ENCODE data around the gene CHRNA1. TPM values are rescaled to one million over a fixed set of nuclear protein-coding genes. Genes with fewer than 3 reads are reported as not detected.

The CHRNA1 gene
- total and polyA plus RNA-seq, 10 of the 15 experiments (the other 5 are each of a cell fraction or from before 2014, with no cell fraction given) = 0.05 to 0.14 TPM; not detected in 8

DNA sequence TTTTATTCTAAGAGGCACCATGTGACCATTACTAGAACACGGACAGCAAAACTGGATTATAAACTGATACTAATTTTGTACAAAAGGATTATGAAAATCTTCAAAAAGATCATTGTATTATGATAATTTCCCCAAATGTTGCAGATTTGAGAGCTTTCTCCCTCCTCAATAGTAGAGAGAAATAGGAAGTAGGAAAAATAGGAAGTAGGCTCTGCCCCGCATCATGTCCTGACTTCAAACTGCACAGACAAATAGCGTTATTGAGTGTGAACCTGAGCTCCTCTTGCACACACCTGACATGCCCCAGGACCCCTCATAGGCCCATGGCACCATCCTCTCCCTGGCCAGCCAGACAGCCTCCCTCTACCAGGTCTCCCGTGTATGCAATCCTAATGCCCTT is 25.4 kb downstream of the CHRNA1 start (continued):
- TF ChIP-seq, protein P1, sequence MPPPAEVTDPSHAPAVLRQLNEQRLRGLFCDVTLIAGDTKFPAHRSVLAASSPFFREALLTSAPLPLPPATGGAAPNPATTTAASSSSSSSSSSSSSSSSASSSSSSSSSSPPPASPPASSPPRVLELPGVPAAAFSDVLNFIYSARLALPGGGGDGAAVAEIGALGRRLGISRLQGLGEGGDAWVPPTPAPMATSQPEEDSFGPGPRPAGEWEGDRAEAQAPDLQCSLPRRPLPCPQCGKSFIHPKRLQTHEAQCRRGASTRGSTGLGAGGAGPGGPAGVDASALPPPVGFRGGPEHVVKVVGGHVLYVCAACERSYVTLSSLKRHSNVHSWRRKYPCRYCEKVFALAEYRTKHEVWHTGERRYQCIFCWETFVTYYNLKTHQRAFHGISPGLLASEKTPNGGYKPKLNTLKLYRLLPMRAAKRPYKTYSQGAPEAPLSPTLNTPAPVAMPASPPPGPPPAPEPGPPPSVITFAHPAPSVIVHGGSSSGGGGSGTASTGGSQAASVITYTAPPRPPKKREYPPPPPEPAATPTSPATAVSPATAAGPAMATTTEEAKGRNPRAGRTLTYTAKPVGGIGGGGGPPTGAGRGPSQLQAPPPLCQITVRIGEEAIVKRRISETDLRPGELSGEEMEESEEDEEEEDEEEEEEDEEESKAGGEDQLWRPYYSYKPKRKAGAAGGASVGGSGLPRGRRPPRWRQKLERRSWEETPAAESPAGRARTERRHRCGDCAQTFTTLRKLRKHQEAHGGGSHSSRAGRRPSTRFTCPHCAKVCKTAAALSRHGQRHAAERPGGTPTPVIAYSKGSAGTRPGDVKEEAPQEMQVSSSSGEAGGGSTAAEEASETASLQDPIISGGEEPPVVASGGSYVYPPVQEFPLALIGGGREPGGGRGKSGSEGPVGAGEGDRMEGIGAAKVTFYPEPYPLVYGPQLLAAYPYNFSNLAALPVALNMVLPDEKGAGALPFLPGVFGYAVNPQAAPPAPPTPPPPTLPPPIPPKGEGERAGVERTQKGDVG (CRISPR knock-in tag; IDR thresholded peaks at IDR 0.05) = no peak
- TF ChIP-seq ETV6 (conservative IDR thresholded peaks at IDR 0.05 in 1 of 2, IDR thresholded peaks at IDR 0.05 in 1 of 2; ENCODE audit: borderline replicate concordance in 1 of 2, low read depth in 1 of 2) (no peak), POU2F2 (IDR thresholded peaks at IDR 0.05; ENCODE audit: borderline replicate concordance, low read depth, low read length) (no peak), HDGF (IDR thresholded peaks at IDR 0.05) (no peak)

DNA sequence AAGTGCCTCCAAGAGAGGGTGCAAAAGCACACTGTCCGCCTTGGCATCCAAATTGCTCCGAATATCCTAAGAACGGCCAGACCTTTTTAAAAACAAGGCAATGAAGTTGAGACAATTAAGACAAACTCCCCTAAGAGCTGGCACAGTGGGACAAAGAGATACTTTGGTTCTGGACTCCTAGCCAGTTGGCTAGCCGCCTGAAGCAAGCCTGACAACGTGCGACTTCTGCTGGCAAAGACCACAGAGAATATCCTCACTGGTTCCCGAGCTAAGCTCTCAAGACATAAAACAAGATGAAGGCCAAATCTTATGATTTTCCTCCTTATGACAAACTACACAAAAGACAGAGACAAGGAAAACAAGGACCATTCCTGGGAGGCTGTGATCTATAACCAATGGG is 32.7 kb downstream of the CHRNA1 start:
- RAD21 ChIA-PET (ENCODE audit: unreplicated experiment) = no interaction called here
- BruUV-seq (replicated peaks) = no TSS peak
- no peak for ATAC-seq
- TF ChIP-seq SIX5 (IDR thresholded peaks at IDR 0.05; ENCODE audit: low read depth, low read length, severe bottlenecking) = no peak
- TF ChIP-seq JUND (IDR thresholded peaks at IDR 0.05; ENCODE audit: low read depth, low read length) = no peak
- no peak for TF ChIP-seq BMI1 (IDR thresholded peaks at IDR 0.05; ENCODE audit: borderline replicate concordance)
- TF ChIP-seq SMAD1 (IDR thresholded peaks at IDR 0.05; ENCODE audit: low read depth, partially characterized antibody) = no peak
- no peak for TF ChIP-seq ASH2L (IDR thresholded peaks at IDR 0.05; ENCODE audit: borderline replicate concordance, low read depth)
- TF ChIP-seq FOXM1 (IDR thresholded peaks at IDR 0.05; ENCODE audit: low read depth, low read length) = no peak
- no peak for TF ChIP-seq SRF (IDR thresholded peaks at IDR 0.05; ENCODE audit: low read depth in 2 of 2, low read length in 2 of 2)
- TF ChIP-seq ZZZ3 (IDR thresholded peaks at IDR 0.05; ENCODE audit: control insufficient read depth, insufficient read length, low read depth) = no peak
- TF ChIP-seq, protein P2, sequence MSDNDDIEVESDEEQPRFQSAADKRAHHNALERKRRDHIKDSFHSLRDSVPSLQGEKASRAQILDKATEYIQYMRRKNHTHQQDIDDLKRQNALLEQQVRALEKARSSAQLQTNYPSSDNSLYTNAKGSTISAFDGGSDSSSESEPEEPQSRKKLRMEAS (IDR thresholded peaks at IDR 0.05; ENCODE audit: low read depth, low read length) = no peak
- TF ChIP-seq SUPT20H (IDR thresholded peaks at IDR 0.05; ENCODE audit: borderline replicate concordance, control insufficient read depth, low read depth, low read length) = no peak
- TF ChIP-seq JUNB (IDR thresholded peaks at IDR 0.05) = no peak
- no peak for TF ChIP-seq NR2C1 (IDR thresholded peaks at IDR 0.05)
- TF ChIP-seq, protein P3, sequence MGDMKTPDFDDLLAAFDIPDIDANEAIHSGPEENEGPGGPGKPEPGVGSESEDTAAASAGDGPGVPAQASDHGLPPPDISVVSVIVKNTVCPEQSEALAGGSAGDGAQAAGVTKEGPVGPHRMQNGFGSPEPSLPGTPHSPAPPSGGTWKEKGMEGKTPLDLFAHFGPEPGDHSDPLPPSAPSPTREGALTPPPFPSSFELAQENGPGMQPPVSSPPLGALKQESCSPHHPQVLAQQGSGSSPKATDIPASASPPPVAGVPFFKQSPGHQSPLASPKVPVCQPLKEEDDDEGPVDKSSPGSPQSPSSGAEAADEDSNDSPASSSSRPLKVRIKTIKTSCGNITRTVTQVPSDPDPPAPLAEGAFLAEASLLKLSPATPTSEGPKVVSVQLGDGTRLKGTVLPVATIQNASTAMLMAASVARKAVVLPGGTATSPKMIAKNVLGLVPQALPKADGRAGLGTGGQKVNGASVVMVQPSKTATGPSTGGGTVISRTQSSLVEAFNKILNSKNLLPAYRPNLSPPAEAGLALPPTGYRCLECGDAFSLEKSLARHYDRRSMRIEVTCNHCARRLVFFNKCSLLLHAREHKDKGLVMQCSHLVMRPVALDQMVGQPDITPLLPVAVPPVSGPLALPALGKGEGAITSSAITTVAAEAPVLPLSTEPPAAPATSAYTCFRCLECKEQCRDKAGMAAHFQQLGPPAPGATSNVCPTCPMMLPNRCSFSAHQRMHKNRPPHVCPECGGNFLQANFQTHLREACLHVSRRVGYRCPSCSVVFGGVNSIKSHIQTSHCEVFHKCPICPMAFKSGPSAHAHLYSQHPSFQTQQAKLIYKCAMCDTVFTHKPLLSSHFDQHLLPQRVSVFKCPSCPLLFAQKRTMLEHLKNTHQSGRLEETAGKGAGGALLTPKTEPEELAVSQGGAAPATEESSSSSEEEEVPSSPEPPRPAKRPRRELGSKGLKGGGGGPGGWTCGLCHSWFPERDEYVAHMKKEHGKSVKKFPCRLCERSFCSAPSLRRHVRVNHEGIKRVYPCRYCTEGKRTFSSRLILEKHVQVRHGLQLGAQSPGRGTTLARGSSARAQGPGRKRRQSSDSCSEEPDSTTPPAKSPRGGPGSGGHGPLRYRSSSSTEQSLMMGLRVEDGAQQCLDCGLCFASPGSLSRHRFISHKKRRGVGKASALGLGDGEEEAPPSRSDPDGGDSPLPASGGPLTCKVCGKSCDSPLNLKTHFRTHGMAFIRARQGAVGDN (IDR thresholded peaks at IDR 0.05) = no peak

More for the DNA sequence above, 32.7 kb downstream of the CHRNA1 start:
- no peak for DNase-seq (ENCODE audit: low read depth, low spot score)
- H2AFZ ChIP-seq (ENCODE audit: control insufficient read depth, low read depth, low read length) = no peak overlapping the region
- H3K27me3 ChIP-seq (replicated peaks in 1 of 2; ENCODE audit: control insufficient read depth in 2 of 2, insufficient read depth in 2 of 2, low read length in 1 of 2) = peaks cover 9 to 12% of the 10 kb centered on the region in 2 experiments
- no peak for FAIRE-seq
- no peaks in the 10 kb centered on the region for H3K79me2 ChIP-seq (ENCODE audit: control insufficient read depth, insufficient read depth, low read length)
- H3K4me2 ChIP-seq (ENCODE audit: control insufficient read depth, insufficient read depth) = no peak overlapping the region
- ChIA-PET SMC1A (ENCODE audit: uncharacterized antibody, unreplicated experiment) (no interaction called here), CTCF (interaction anchor here (0.9 kb wide), 1 partner anchor 17 kb away, joined by 3 read pairs; no protein-coding TSS in a partner anchor), POLR2A (no interaction called here)
- H3K4me3 ChIP-seq = no peak overlapping the region
- no peaks in the 10 kb centered on the region for H3K36me3 ChIP-seq (ENCODE audit: control insufficient read depth in 2 of 2, insufficient read depth in 2 of 2, low read length in 1 of 2)
- no peaks in the 10 kb centered on the region for H3K9me3 ChIP-seq (replicated peaks; ENCODE audit: control insufficient read depth, insufficient read depth, low read length)
- H4K20me1 ChIP-seq (ENCODE audit: control insufficient read depth, insufficient read depth) = no peaks in the 10 kb centered on the region
- no peak overlapping the region for H3K9ac ChIP-seq (ENCODE audit: control insufficient read depth, insufficient read depth, low read length)
- in situ Hi-C loops (cut with MboI) (no loop called here), intact Hi-C loops (cut with micrococcal nuclease; ENCODE audit: unreplicated experiment) (no loop called here)
- no peaks in the 10 kb centered on the region for H3K4me1 ChIP-seq (ENCODE audit: control insufficient read depth, insufficient read depth, low read length)
- WGBS (ENCODE audit: insufficient coverage, insufficient replicate concordance, low lambda C conversion rate, missing lambda C conversion rate) = 62% methylated on average over 7 of the region's 7 CpGs
- H3K27ac ChIP-seq (ENCODE audit: control insufficient read depth, insufficient read depth) = no peak overlapping the region
